IMR-90 (cell line): ENCODE data around the gene TIGD2.

ENCODE experiments used
- CEBPB ChIP-seq: IDR thresholded peaks from 2 replicates; pipeline ENCODE4 v1.6.1; 2012; ENCODE audit warnings: low read depth, low read length, improper control_type of control experiment
- CTCF ChIP-seq: conservative IDR thresholded peaks from 2 replicates; pipeline ENCODE4 v1.5.1; 2012; ENCODE audit warnings: mild to moderate bottlenecking, low read depth, low read length, improper control_type of control experiment
- ELK1 ChIP-seq: fragments of 150-350 bp; IDR thresholded peaks from 2 replicates; pipeline ENCODE4 v1.6.1; 2016; ENCODE audit warnings: low read depth, mild to moderate bottlenecking, low read length, moderate library complexity, borderline replicate concordance
- MAFK ChIP-seq: IDR thresholded peaks from 2 replicates; pipeline ENCODE4 v1.6.1; 2012; ENCODE audit warnings: low read depth, low read length, improper control_type of control experiment
- MAZ ChIP-seq: IDR thresholded peaks from 2 replicates; pipeline ENCODE4 v1.6.1; 2012; ENCODE audit warnings: low read depth, mild to moderate bottlenecking, low read length, improper control_type of control experiment, moderate library complexity, borderline replicate concordance
- NFE2L2 ChIP-seq: fragments of 150-350 bp; IDR thresholded peaks from 2 replicates; pipeline ENCODE4 v1.6.1; 2016; ENCODE audit warnings: low read depth, mild to moderate bottlenecking, low read length
- POLR2A ChIP-seq: IDR thresholded peaks from 2 replicates; pipeline ENCODE4 v1.6.1; 2012; ENCODE audit warnings: mild to moderate bottlenecking, low read depth, low read length
- RFX5 ChIP-seq: IDR thresholded peaks from 2 replicates; pipeline ENCODE4 v1.8.0; 2012; ENCODE audit warnings: low read depth, mild to moderate bottlenecking, low read length, moderate library complexity
- TF ChIP-seq, protein P1 (sequence below): fragments of 150-350 bp; IDR thresholded peaks from 2 replicates; pipeline ENCODE4 v1.6.1; 2017; ENCODE audit warnings: mild to moderate bottlenecking, antibody characterized with exemption, low read length, low read depth

DNA sequence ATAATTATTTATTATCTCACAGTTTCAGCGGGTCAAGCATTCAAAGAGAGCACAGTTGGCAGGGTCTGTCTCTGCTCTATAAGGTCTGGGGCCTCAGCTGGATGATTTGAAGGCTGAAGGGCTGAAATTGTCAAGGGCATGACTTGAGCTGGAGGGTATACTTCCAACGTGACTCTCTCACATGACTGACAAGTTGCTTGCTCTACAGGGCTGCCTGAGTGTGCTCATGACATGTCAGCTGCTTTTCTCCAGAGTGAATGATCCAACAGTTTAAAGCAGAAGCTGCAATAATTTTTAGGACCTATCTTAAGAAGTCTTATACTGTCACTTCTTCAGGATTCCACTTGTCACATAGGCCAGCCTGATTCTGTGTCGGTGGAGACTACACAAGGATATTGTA lies 51.2 kb downstream of the TIGD2 start:
- TF ChIP-seq POLR2A (no peak), CTCF (no peak), RFX5 (no peak), ELK1 (no peak), MAFK (no peak), MAZ (no peak), NFE2L2 (no peak), CEBPB (no peak)
- TF ChIP-seq, protein P1, sequence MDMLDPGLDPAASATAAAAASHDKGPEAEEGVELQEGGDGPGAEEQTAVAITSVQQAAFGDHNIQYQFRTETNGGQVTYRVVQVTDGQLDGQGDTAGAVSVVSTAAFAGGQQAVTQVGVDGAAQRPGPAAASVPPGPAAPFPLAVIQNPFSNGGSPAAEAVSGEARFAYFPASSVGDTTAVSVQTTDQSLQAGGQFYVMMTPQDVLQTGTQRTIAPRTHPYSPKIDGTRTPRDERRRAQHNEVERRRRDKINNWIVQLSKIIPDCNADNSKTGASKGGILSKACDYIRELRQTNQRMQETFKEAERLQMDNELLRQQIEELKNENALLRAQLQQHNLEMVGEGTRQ = no peak
